Stomach (tissue), 9 donors: Measurements from ENCODE around the gene TUBGCP2. TPM values are rescaled to one million over a fixed set of nuclear protein-coding genes. Genes with fewer than 3 reads are reported as not detected.
A peak's percentile ranks its signal among the peaks of the same experiment; 100 is the strongest.

Experiments used
- DNase-seq, 2 donors: peaks; one replicate each; pipeline versions ENCODE4 v3.0.0 to v3.0.0-alpha.2; 2013 to 2019
- H3K27ac ChIP-seq, 5 donors: fragments of 200-600 bp in 4 of 5; sonication (generic) in 4 of 5; one replicate each; pipeline ENCODE4 v1.5.1; 2013 to 2019; ENCODE audit warnings: mild to moderate bottlenecking in 1 of 5, moderate library complexity in 1 of 5
- H3K27me3 ChIP-seq, 3 donors: fragments of 200-600 bp; sonication (generic); one replicate each; pipeline ENCODE4 v1.5.1; 2017 to 2019; ENCODE audit warnings: mixed run types in 1 of 3
- H3K36me3 ChIP-seq, 4 donors: fragments of 200-600 bp; sonication (generic); 1 replicate in 3 of 4; 2 replicates in 1 of 4; pipeline ENCODE4 v1.5.1; 2016 to 2019
- H3K4me1 ChIP-seq, 4 donors: fragments of 200-600 bp; sonication (generic); one replicate each; pipeline ENCODE4 v1.5.1; 2016 to 2019
- H3K4me3 ChIP-seq, 4 donors: fragments of 200-600 bp; sonication (generic) in 3 of 4; one replicate each; pipeline ENCODE4 v1.5.1; 2016 to 2019; ENCODE audit warnings: mild to moderate bottlenecking in 1 of 4
- H3K9me3 ChIP-seq, 4 donors: fragments of 200-600 bp; sonication (generic); one replicate each; pipeline ENCODE4 v1.5.1; 2016 to 2019
- EP300 ChIP-seq: sonication (generic); formaldehyde crosslinking; IDR thresholded peaks from one replicate; pipeline ENCODE4 v1.6.1; 2017; ENCODE audit warnings: antibody characterized with exemption
- POLR2A ChIP-seq, 4 donors: fragments of 450-650 bp; IDR thresholded peaks; one replicate each; pipeline ENCODE4 v1.6.1; 2016; ENCODE audit warnings: antibody characterized with exemption in 4 of 4, control low read depth in 2 of 4, mild to moderate bottlenecking in 1 of 4, moderate library complexity in 1 of 4
- POLR2AphosphoS5 ChIP-seq, 3 donors: sonication (generic); formaldehyde crosslinking; IDR thresholded peaks; one replicate each; pipeline ENCODE4 v1.6.1; 2016; ENCODE audit warnings: antibody characterized with exemption in 3 of 3
- WGBS, 5 donors: extraction: QIAGEN DNeasy Blood & Tissue Kit in 3 of 5; methylation state at CpG; one replicate each; pipeline versions ENCODE4 v1.1.5 to v1.1.7; 2013 to 2018; 5-methylcytosine and 5-hydroxymethylcytosine counted together
- intact Hi-C: fragments of 100-400 bp; cut with DNase I; formaldehyde crosslinking; loops from one replicate; pipeline ENCODE4 v1.15.1; 2023; ENCODE audit warnings: low total_unique reads
- polyA plus RNA-seq, 3 donors: library from polyadenylated mRNA; stranded (reverse); fragments of 200-250 nt; gene quantifications; one replicate each; pipeline ENCODE4 v1.2.3, GENCODE V29; 2013
- total RNA-seq, 5 donors: library from RNA; depleted of rRNA; stranded (reverse); fragments of >200 nt; gene quantifications; one replicate each; pipeline versions ENCODE4 v1.1.0 to v1.2.3, GENCODE V29; 2014 to 2016
- TF ChIP-seq, protein P1 (sequence below), 7 experiments: fragments of 450-650 bp in 4 of 7; fragments of 200-600 bp in 3 of 7; sonication (generic) in 3 of 7; IDR thresholded peaks; one replicate each; pipeline ENCODE4 v1.5.1; 2016 to 2019; ENCODE audit warnings: antibody characterized with exemption in 7 of 7, control low read depth in 2 of 7, mild to moderate bottlenecking in 1 of 7
- donor health status: healthy with polysubstance abuse.
- donor health status: Bipolar disorder and iron deficiency.
- donor health status: healthy.

Gene TUBGCP2
- total and polyA plus RNA-seq, 8 donors = 18.3 to 117 (median 47.6) TPM

DNA sequence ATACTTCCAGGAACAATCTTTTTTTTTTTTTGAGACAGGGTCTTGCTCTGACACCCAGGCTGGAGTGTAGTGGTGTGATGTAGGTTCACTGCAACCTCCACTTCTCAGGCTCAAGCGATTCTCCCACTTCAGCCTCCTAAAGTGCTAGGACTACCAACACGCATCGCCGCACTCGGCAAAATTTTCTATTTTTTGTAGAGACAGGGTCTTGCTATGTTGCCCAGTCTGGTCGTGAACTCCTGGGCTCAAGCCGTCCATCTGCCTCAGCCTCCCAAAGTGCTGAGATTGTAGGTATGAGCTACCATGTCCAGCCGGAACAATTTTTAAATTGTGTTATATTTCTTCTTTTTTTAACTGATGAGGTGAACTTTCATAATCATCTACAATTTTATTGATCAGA is 2.1 kb upstream of the TUBGCP2 start:
- WGBS, 5 donors = 93 to 99% (median 96%) methylated on average over 8 of the region's 8 CpGs
- DNase-seq = no peak
- Histone ChIP-seq H3K27me3 (no peaks in the 10 kb centered on the region), H3K27ac (no peak overlapping the region), H3K36me3 (peaks cover 15 to 39% (median 37%) of the 10 kb centered on the region in 4 donors), H3K4me1 (peaks cover 26 to 42% (median 33%) of the 10 kb centered on the region in 4 donors), H3K4me3 (no peak overlapping the region), H3K9me3 (no peaks in the 10 kb centered on the region)
- intact Hi-C loops = loop anchor here (5.0 kb wide), 1 partner anchor 53 kb away; no protein-coding TSS in a partner anchor
- TF ChIP-seq POLR2A (IDR thresholded peaks at IDR 0.05) (no peak), POLR2AphosphoS5 (IDR thresholded peaks at IDR 0.05) (no peak), EP300 (no peak)
- TF ChIP-seq, protein P1, sequence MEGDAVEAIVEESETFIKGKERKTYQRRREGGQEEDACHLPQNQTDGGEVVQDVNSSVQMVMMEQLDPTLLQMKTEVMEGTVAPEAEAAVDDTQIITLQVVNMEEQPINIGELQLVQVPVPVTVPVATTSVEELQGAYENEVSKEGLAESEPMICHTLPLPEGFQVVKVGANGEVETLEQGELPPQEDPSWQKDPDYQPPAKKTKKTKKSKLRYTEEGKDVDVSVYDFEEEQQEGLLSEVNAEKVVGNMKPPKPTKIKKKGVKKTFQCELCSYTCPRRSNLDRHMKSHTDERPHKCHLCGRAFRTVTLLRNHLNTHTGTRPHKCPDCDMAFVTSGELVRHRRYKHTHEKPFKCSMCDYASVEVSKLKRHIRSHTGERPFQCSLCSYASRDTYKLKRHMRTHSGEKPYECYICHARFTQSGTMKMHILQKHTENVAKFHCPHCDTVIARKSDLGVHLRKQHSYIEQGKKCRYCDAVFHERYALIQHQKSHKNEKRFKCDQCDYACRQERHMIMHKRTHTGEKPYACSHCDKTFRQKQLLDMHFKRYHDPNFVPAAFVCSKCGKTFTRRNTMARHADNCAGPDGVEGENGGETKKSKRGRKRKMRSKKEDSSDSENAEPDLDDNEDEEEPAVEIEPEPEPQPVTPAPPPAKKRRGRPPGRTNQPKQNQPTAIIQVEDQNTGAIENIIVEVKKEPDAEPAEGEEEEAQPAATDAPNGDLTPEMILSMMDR (IDR thresholded peaks at IDR 0.05) = no peak

DNA sequence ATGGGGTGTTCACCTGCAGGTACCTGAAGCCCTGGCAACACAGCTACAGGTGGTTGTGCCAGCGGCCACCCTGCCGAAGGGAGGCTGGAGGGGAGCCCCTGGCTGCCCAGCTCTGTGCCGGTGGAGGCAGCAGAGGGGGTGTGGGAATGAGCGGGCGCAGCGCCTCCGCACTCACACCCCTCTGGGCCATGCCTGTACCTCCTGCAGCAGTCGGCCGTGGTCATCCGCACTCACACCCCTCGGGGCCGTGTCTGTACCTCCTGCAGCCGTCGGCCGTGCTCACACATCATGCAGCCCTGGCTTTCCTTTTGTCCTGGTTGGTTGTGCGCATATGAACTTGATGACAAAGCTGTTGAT is 1.7 kb upstream of the TUBGCP2 start:
- Histone ChIP-seq H3K9me3 (no peaks in the 10 kb centered on the region), H3K27ac (no peak overlapping the region), H3K4me1 (peaks cover 30 to 46% (median 34%) of the 10 kb centered on the region in 4 donors), H3K36me3 (peaks cover 15 to 39% (median 37%) of the 10 kb centered on the region in 4 donors), H3K27me3 (no peaks in the 10 kb centered on the region), H3K4me3 (no peak overlapping the region)
- intact Hi-C loops = loop anchor here (5.0 kb wide), 1 partner anchor 53 kb away; no protein-coding TSS in a partner anchor
- WGBS, 5 donors = 94 to 98% (median 97%) methylated on average over 16 of the region's 16 CpGs
- no peak for TF ChIP-seq POLR2A (IDR thresholded peaks at IDR 0.05)
- no peak for TF ChIP-seq POLR2AphosphoS5 (IDR thresholded peaks at IDR 0.05)
- TF ChIP-seq, protein P1 (IDR thresholded peaks at IDR 0.05) = no peak
- TF ChIP-seq EP300 = no peak
- no peak for DNase-seq

DNA sequence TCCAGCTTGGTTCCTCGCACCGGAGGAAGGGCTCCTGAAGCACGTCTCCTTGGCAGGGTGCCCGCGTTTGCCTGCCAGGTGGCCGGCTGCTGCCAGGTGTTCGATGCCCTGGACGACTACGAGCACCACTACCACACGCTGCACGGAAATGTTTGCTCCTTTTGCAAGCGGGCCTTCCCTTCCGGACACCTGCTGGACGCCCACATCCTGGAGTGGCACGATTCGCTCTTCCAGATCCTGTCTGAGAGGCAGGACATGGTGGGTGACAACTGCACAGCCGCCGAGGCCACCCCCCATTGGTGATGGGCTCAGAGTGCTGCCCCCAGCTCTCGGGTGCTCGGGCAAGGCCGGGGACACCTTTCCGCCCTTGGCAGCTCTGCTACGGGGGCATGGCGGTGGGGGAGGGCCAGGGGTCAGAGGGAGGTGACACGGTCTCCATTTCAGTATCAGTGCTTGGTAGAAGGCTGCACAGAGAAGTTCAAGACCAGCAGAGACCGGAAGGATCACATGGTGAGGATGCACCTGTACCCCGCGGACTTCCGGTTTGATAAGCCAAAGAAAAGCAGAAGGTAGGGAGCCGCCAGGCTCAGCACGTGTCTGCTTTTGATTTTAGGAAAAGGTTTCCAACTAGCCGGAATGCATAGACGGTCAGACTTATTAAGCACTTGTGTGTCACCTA is 1.2 kb upstream of the TUBGCP2 start:
- peak; percentile 49 to 66 for DNase-seq

DNA sequence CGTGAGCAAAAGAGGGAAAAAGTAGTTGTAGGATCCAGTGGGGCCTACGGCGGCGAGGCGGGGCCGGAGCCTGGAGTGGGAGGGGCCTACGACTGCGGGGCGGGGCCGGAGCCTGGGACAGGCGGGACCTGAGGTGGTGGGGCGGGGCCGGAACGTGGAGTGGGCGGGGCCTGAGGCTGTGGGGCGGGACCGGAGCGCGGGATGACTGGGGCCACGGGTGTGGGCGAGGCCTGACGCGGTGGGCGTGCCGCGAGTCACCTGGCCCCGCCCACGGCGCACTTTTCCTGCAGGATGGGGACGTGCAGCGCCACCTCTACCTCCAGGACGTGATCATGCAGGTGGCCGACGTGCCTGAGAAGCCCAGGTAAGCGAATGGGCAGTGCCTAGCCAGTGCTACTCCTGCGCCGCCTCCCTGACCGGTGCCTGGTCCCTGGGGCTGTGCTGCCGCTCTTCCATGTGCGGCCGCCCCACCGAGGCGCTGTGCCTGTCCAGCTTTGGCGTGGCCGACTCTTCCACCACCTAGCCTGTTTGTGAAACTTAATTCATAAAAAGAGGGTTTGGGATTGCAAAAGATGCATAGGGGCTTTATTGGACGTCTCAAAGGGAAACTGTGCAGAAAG is 538 bp upstream of the TUBGCP2 start:
- Histone ChIP-seq H3K36me3 (peaks cover 15 to 42% (median 37%) of the 10 kb centered on the region in 4 donors), H3K9me3 (no peaks in the 10 kb centered on the region), H3K27ac (peak overlapping the region; percentile 96 to 100 (median 98)), H3K27me3 (no peaks in the 10 kb centered on the region), H3K4me3 (peak overlapping the region; percentile 88 to 100 (median 92)), H3K4me1 (peaks cover 32 to 57% (median 40%) of the 10 kb centered on the region in 4 donors)
- intact Hi-C loops = no loop called here
- TF ChIP-seq POLR2A (IDR thresholded peaks at IDR 0.05) (no peak), POLR2AphosphoS5 (IDR thresholded peaks at IDR 0.05) (peak in 1 of 3 donors; percentile 21)
- WGBS, 5 donors = 4 to 33% (median 21%) methylated on average over 5 to 46 of the region's 46 CpGs
- peak; percentile 96 to 98 for DNase-seq

More for the DNA sequence above, 1.2 kb upstream of the TUBGCP2 start:
- H3K9me3 ChIP-seq = no peaks in the 10 kb centered on the region
- H3K4me1 ChIP-seq = peaks cover 32 to 51% (median 37%) of the 10 kb centered on the region in 4 donors
- WGBS, 5 donors = 68 to 83% (median 72%) methylated on average over 33 of the region's 33 CpGs
- H3K27ac ChIP-seq = peak overlapping the region; percentile 68 to 98 (median 97)
- peaks cover 15 to 40% (median 37%) of the 10 kb centered on the region in 4 donors for H3K36me3 ChIP-seq
- peak overlapping the region; percentile 88 to 100 (median 92) for H3K4me3 ChIP-seq
- TF ChIP-seq EP300 (no peak), POLR2A (IDR thresholded peaks at IDR 0.05) (no peak), POLR2AphosphoS5 (IDR thresholded peaks at IDR 0.05) (no peak)
- TF ChIP-seq, protein P1 (IDR thresholded peaks at IDR 0.05) = no peak
- intact Hi-C loops = loop anchor here (5.0 kb wide), 1 partner anchor 53 kb away; no protein-coding TSS in a partner anchor
- no peaks in the 10 kb centered on the region for H3K27me3 ChIP-seq
